HepG2 (cell line): ENCODE measurements around the gene ATP5F1E. TPM values are rescaled to one million over a fixed set of nuclear protein-coding genes. Genes with fewer than 3 reads are reported as not detected.

Experiments used
- ATAC-seq: fragments of 200-7000 bp; cut with Tn5 transposase; 3 replicates; pipeline ENCODE4 v1.9.1; 2020; ENCODE audit warnings: mild to moderate bottlenecking, moderate library complexity
- BruUV-seq: library from RNA; stranded (reverse); fragments of 400-500 nt; replicated peaks from 2 replicates; lab custom pipeline; 2021; lab: Mats Ljungman, UMichigan
- CTCF ChIA-PET: fragments of 300-600 bp; formaldehyde crosslinking; extraction: SDS; loops from one replicate; lab custom pipeline; 2021; ENCODE audit warnings: low total read pairs, inconsistent platforms, low intra/inter-chr PET ratio; lab: Yijun Ruan, JAX
- POLR2A ChIA-PET: fragments of 350-600 bp; sonication (Branson Sonifier 250); formaldehyde crosslinking; loops from one replicate; lab custom pipeline; 2020; ENCODE audit warnings: antibody characterized with exemption, inconsistent platforms; lab: Yijun Ruan, JAX
- DNase-seq: peaks from one replicate; pipeline ENCODE4 v3.0.0-alpha.2; 2015; ENCODE audit warnings: low spot score
- FAIRE-seq: peaks from 3 replicates; lab custom pipeline; 2011; peaks lifted over from hg19 to GRCh38; lab: Jason Lieb, UNC
- H2AFZ ChIP-seq: one replicate; pipeline ENCODE4 v1.6.1; 2011; ENCODE audit warnings: low read length, inconsistent platforms
- H3K27ac ChIP-seq: fragments of 300-600 bp; 3 replicates; pipeline ENCODE4 v1.8.0; 2011; ENCODE audit warnings: mixed run types, mild to moderate bottlenecking, mixed read lengths, low read length, inconsistent platforms; ENCODE audit not compliant: insufficient read depth; ENCODE audit errors: extremely low read length
- H3K27me3 ChIP-seq, 2 experiments: fragments of 200-600 bp in 1 of 2; 2 replicates in 1 of 2; 3 replicates in 1 of 2; pipeline versions ENCODE4 v1.6.0 to v1.8.0; 2011; ENCODE audit warnings: low read length in 2 of 2, mild to moderate bottlenecking in 2 of 2, moderate library complexity in 2 of 2, inconsistent platforms in 1 of 2; ENCODE audit not compliant: insufficient read depth in 2 of 2, control insufficient read depth in 1 of 2
- H3K36me3 ChIP-seq, 2 experiments: fragments of 200-600 bp in 1 of 2; replicated peaks in 1 of 2; 2 replicates in 1 of 2; 3 replicates in 1 of 2; pipeline versions ENCODE4 v1.5.1 to v1.8.0; 2011; ENCODE audit warnings: low read length in 2 of 2, inconsistent platforms in 1 of 2; ENCODE audit not compliant: insufficient read depth in 2 of 2, control insufficient read depth in 1 of 2
- H3K4me1 ChIP-seq: 2 replicates; pipeline ENCODE4 v1.5.1; 2012; ENCODE audit warnings: low read length, inconsistent platforms; ENCODE audit not compliant: insufficient read depth
- H3K4me2 ChIP-seq: 2 replicates; pipeline ENCODE4 v1.6.0; 2011; ENCODE audit warnings: low read depth, low read length, inconsistent platforms
- H3K4me3 ChIP-seq, 3 experiments: fragments of 200-600 bp in 1 of 3; sonication (generic), shearing (Covaris generic) in 1 of 3; replicated peaks in 1 of 3; 2 replicates each; pipeline ENCODE4 v1.5.1; 2011 to 2016; ENCODE audit warnings: low read length in 3 of 3, inconsistent platforms in 2 of 3, low read depth in 2 of 3, mild to moderate bottlenecking in 2 of 3, control low read depth in 1 of 3, mixed read lengths in 1 of 3; ENCODE audit not compliant: insufficient read depth in 1 of 3
- H3K79me2 ChIP-seq: one replicate; pipeline ENCODE4 v1.6.1; 2011; ENCODE audit warnings: low read length, inconsistent platforms; ENCODE audit not compliant: insufficient read depth
- H3K9ac ChIP-seq: 2 replicates; pipeline ENCODE4 v1.6.0; 2011; ENCODE audit warnings: mild to moderate bottlenecking, low read depth, low read length, inconsistent platforms; ENCODE audit not compliant: insufficient read depth
- H3K9me3 ChIP-seq: 2 replicates; pipeline ENCODE4 v1.5.1; 2012; ENCODE audit warnings: mild to moderate bottlenecking, low read length
- H4K20me1 ChIP-seq: 2 replicates; pipeline ENCODE4 v1.6.0; 2011; ENCODE audit warnings: inconsistent platforms, mild to moderate bottlenecking, low read length, moderate library complexity; ENCODE audit not compliant: insufficient read depth
- ELF1 ChIP-seq: sonication (generic); formaldehyde crosslinking; IDR thresholded peaks from 2 replicates; pipeline ENCODE4 v1.4.0; 2020; ENCODE audit warnings: missing genetic modification reagents
- KLF13 ChIP-seq: sonication (generic); formaldehyde crosslinking; IDR thresholded peaks from 2 replicates; pipeline ENCODE4 v1.4.0; 2020; ENCODE audit warnings: mild to moderate bottlenecking, missing genetic modification reagents
- PAX8 ChIP-seq: sonication (generic); formaldehyde crosslinking; IDR thresholded peaks from 2 replicates; pipeline ENCODE4 v1.8.0; 2022; ENCODE audit warnings: mild to moderate bottlenecking, missing genetic modification reagents, borderline replicate concordance
- SIX1 ChIP-seq: sonication (generic); formaldehyde crosslinking; IDR thresholded peaks from 2 replicates; pipeline ENCODE4 v1.4.0; 2020; ENCODE audit warnings: missing genetic modification reagents, borderline replicate concordance
- SMAD3 ChIP-seq: sonication (generic); formaldehyde crosslinking; IDR thresholded peaks from 2 replicates; pipeline ENCODE4 v1.4.0; 2020; ENCODE audit warnings: missing genetic modification reagents
- SMARCE1 ChIP-seq: fragments of 450-650 bp; IDR thresholded peaks from 2 replicates; pipeline ENCODE4 v1.6.1; 2017; ENCODE audit warnings: borderline replicate concordance
- ZEB1 ChIP-seq: IDR thresholded peaks from 2 replicates; pipeline ENCODE4 v1.6.1; 2012; ENCODE audit warnings: mild to moderate bottlenecking, low read depth, inconsistent platforms; ENCODE audit not compliant: insufficient replicate concordance
- ZMYM3 ChIP-seq: sonication (generic); formaldehyde crosslinking; IDR thresholded peaks from 2 replicates; pipeline ENCODE4 v1.5.1; 2020; ENCODE audit warnings: mild to moderate bottlenecking, missing genetic modification reagents
- ZNF121 ChIP-seq: sonication (generic); formaldehyde crosslinking; IDR thresholded peaks from 2 replicates; pipeline ENCODE4 v1.5.0; 2020; ENCODE audit warnings: mild to moderate bottlenecking, missing genetic modification reagents
- ZNF225 ChIP-seq: sonication (generic); formaldehyde crosslinking; IDR thresholded peaks from 2 replicates; pipeline ENCODE4 v1.4.0; 2020; ENCODE audit warnings: mild to moderate bottlenecking, missing genetic modification reagents
- ZNF75D ChIP-seq: sonication (generic); formaldehyde crosslinking; IDR thresholded peaks from 2 replicates; pipeline ENCODE4 v1.8.1; 2023; ENCODE audit warnings: missing genetic modification reagents, mild to moderate bottlenecking, borderline replicate concordance
- WGBS: methylation state at CpG from one replicate; pipeline ENCODE4 v1.1.6; 2017; ENCODE audit warnings: low lambda C conversion rate; 5-methylcytosine and 5-hydroxymethylcytosine counted together
- in situ Hi-C: cut with HindIII; loops from 2 replicates; pipeline ENCODE4 v1.10.0; 2017; ENCODE audit warnings: low pct_unique_long_range_greater_than_20kb; ENCODE audit not compliant: extremely low pct_ligation_motif_present
- intact Hi-C: fragments of 100-400 bp; cut with micrococcal nuclease; formaldehyde crosslinking; loops from one replicate; pipeline ENCODE4 v1.10.0; 2022; ENCODE audit not compliant: unreplicated experiment
- polyA plus RNA-seq, 8 experiments: library from polyadenylated mRNA; depleted of rRNA in 3 of 8; stranded (reverse) in 7 of 8; unstranded in 1 of 8; fragments of >200 nt; fragmentation: Illumina TruSeq in 4 of 8; extraction: Trizol in 4 of 8; gene quantifications; 2 replicates each; pipeline versions ENCODE4 v1.2.1 to v1.2.3, GENCODE V29; 2011 to 2016; ENCODE audit warnings: low read depth in 4 of 8, missing spikeins in 1 of 8, mixed read lengths in 1 of 8; ENCODE audit not compliant: insufficient read depth in 1 of 8
- total RNA-seq, 5 experiments: library from RNA; depleted of rRNA; stranded (reverse); fragments of >200 nt; fragmentation: Illumina TruSeq; extraction: Trizol; gene quantifications; 2 replicates each; pipeline ENCODE4 v1.2.3, GENCODE V29; 2016; ENCODE audit warnings: low read depth in 1 of 5
- TF ChIP-seq, protein P1 (sequence below): sonication (generic); formaldehyde crosslinking; IDR thresholded peaks from 2 replicates; pipeline ENCODE4 v1.5.0; 2020; ENCODE audit warnings: mild to moderate bottlenecking, missing genetic modification reagents
- TF ChIP-seq, protein P2 (sequence below): sonication (generic); formaldehyde crosslinking; IDR thresholded peaks from 2 replicates; pipeline ENCODE4 v1.8.0; 2023; ENCODE audit warnings: mild to moderate bottlenecking, missing genetic modification reagents
- TF ChIP-seq, protein P3 (sequence below): IDR thresholded peaks from 2 replicates; pipeline ENCODE4 v1.6.1; 2016
- TF ChIP-seq, protein P4 (sequence below): sonication (generic); formaldehyde crosslinking; IDR thresholded peaks from 2 replicates; pipeline ENCODE4 v1.9.0; 2021; ENCODE audit warnings: missing genetic modification reagents, mild to moderate bottlenecking, borderline replicate concordance
- TF ChIP-seq, protein P5 (sequence below): sonication (generic); formaldehyde crosslinking; IDR thresholded peaks from 2 replicates; pipeline ENCODE4 v1.8.1; 2023; ENCODE audit warnings: mild to moderate bottlenecking, missing genetic modification reagents
- TF ChIP-seq, protein P6 (sequence below): fragments of 450-650 bp; IDR thresholded peaks from 2 replicates; pipeline ENCODE4 v1.6.1; 2016

ATP5F1E gene
- total and polyA plus RNA-seq, 2 of the 13 experiments (the other 11 are each of a cell fraction or from before 2014, with no cell fraction given) = 121 to 134 TPM

DNA sequence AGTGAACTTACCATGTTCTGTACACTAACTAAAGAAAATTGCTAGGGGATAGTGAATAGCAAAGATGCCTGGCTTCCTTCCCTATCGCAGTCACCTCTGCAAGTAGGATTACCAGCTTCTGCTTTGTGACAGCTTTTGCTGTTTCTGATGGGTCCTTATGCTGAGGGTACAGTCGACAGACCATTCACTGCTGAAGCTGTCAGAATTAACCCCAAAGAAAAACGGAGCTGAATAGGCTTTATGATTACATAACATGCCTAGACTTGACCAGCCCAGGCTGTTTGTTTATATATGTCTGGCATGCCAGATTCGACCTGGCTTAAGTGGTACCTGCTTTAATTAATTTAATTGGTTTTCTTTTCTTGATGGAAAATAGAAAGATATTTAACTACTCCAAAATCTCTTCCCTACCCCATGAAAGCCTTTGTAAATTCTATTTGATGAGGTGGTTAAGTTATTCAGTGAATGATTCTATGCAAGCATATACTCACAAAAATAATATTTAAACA, 32.1 kb upstream of the ATP5F1E start:
- intact Hi-C loops = no loop called here
- Histone ChIP-seq H4K20me1 (no peaks in the 10 kb centered on the region), H3K79me2 (no peaks in the 10 kb centered on the region), H3K27me3 (peaks cover 0 to 27% of the 10 kb centered on the region in 2 experiments; a peak in 2 of 5 replicates), H3K27ac (no peak overlapping the region), H3K4me3 (no peak overlapping the region), H3K4me1 (no peaks in the 10 kb centered on the region), H3K9me3 (no peaks in the 10 kb centered on the region), H3K36me3 (no peaks in the 10 kb centered on the region), H3K4me2 (no peak overlapping the region), H2AFZ (no peak overlapping the region), H3K9ac (no peak overlapping the region)
- no TSS peak for BruUV-seq
- no peak for DNase-seq
- 4% methylated on average over 4 of the region's 4 CpGs for WGBS
- in situ Hi-C loops = no loop called here
- FAIRE-seq = no peak
- TF ChIP-seq, protein P1, sequence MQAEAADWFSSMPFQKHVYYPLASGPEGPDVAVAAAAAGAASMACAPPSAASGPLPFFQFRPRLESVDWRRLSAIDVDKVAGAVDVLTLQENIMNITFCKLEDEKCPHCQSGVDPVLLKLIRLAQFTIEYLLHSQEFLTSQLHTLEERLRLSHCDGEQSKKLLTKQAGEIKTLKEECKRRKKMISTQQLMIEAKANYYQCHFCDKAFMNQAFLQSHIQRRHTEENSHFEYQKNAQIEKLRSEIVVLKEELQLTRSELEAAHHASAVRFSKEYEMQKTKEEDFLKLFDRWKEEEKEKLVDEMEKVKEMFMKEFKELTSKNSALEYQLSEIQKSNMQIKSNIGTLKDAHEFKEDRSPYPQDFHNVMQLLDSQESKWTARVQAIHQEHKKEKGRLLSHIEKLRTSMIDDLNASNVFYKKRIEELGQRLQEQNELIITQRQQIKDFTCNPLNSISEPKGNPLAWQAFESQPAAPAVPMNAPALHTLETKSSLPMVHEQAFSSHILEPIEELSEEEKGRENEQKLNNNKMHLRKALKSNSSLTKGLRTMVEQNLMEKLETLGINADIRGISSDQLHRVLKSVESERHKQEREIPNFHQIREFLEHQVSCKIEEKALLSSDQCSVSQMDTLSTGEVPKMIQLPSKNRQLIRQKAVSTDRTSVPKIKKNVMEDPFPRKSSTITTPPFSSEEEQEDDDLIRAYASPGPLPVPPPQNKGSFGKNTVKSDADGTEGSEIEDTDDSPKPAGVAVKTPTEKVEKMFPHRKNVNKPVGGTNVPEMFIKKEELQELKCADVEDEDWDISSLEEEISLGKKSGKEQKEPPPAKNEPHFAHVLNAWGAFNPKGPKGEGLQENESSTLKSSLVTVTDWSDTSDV (CRISPR knock-in tag) = no peak
- TF ChIP-seq, protein P2, sequence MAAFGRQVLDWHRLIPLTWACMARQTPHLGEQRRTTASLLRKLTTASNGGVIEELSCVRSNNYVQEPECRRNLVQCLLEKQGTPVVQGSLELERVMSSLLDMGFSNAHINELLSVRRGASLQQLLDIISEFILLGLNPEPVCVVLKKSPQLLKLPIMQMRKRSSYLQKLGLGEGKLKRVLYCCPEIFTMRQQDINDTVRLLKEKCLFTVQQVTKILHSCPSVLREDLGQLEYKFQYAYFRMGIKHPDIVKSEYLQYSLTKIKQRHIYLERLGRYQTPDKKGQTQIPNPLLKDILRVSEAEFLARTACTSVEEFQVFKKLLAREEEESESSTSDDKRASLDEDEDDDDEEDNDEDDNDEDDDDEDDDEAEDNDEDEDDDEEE (CRISPR knock-in tag) = no peak
- TF ChIP-seq SIX1 (CRISPR knock-in tag) = no peak
- TF ChIP-seq, protein P3, sequence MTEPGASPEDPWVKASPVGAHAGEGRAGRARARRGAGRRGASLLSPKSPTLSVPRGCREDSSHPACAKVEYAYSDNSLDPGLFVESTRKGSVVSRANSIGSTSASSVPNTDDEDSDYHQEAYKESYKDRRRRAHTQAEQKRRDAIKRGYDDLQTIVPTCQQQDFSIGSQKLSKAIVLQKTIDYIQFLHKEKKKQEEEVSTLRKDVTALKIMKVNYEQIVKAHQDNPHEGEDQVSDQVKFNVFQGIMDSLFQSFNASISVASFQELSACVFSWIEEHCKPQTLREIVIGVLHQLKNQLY (CRISPR knock-in tag) = no peak
- no peak for TF ChIP-seq PAX8 (CRISPR knock-in tag)
- no peak for TF ChIP-seq SMARCE1
- TF ChIP-seq, protein P4, sequence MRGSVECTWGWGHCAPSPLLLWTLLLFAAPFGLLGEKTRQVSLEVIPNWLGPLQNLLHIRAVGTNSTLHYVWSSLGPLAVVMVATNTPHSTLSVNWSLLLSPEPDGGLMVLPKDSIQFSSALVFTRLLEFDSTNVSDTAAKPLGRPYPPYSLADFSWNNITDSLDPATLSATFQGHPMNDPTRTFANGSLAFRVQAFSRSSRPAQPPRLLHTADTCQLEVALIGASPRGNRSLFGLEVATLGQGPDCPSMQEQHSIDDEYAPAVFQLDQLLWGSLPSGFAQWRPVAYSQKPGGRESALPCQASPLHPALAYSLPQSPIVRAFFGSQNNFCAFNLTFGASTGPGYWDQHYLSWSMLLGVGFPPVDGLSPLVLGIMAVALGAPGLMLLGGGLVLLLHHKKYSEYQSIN = no peak
- no peak for TF ChIP-seq ZNF225 (CRISPR knock-in tag)
- no peak for TF ChIP-seq KLF13
- TF ChIP-seq, protein P5, sequence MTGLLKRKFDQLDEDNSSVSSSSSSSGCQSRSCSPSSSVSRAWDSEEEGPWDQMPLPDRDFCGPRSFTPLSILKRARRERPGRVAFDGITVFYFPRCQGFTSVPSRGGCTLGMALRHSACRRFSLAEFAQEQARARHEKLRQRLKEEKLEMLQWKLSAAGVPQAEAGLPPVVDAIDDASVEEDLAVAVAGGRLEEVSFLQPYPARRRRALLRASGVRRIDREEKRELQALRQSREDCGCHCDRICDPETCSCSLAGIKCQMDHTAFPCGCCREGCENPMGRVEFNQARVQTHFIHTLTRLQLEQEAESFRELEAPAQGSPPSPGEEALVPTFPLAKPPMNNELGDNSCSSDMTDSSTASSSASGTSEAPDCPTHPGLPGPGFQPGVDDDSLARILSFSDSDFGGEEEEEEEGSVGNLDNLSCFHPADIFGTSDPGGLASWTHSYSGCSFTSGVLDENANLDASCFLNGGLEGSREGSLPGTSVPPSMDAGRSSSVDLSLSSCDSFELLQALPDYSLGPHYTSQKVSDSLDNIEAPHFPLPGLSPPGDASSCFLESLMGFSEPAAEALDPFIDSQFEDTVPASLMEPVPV (CRISPR knock-in tag) = no peak
- TF ChIP-seq ZNF75D (CRISPR knock-in tag) = no peak
- no peak for TF ChIP-seq ZNF121 (CRISPR knock-in tag)
- no peak for TF ChIP-seq ZEB1
- no peak for TF ChIP-seq ZMYM3
- TF ChIP-seq ELF1 (CRISPR knock-in tag) = no peak
- TF ChIP-seq, protein P6, sequence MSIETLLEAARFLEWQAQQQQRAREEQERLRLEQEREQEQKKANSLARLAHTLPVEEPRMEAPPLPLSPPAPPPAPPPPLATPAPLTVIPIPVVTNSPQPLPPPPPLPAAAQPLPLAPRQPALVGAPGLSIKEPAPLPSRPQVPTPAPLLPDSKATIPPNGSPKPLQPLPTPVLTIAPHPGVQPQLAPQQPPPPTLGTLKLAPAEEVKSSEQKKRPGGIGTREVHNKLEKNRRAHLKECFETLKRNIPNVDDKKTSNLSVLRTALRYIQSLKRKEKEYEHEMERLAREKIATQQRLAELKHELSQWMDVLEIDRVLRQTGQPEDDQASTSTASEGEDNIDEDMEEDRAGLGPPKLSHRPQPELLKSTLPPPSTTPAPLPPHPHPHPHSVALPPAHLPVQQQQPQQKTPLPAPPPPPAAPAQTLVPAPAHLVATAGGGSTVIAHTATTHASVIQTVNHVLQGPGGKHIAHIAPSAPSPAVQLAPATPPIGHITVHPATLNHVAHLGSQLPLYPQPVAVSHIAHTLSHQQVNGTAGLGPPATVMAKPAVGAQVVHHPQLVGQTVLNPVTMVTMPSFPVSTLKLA = no peak
- no peak for TF ChIP-seq SMAD3
- ChIA-PET POLR2A (no interaction called here), CTCF (no interaction called here)
- no peak for ATAC-seq
